ENCODE data around the gene HDLBP.

- TF ChIP-seq EZH2 (IDR thresholded peaks at IDR 0.05; ENCODE audit: borderline replicate concordance, low read length) (no peak), CTCF (conservative IDR thresholded peaks at IDR 0.05 in 1 of 2, IDR thresholded peaks at IDR 0.05 in 1 of 2; ENCODE audit: extremely low read depth in 1 of 2, insufficient read depth in 1 of 2, low read depth in 1 of 2, low read length in 2 of 2) (no peak)
Measured at GRCh38 chr2:241248897-241249296, 66.6 kb downstream of the HDLBP start.

Measured in mammary epithelial cell (primary cell).